BE2C (cell line): Measurements from ENCODE around the gene AGRN.
"Not testable (repeated sequence)": the region's sequence is repeated elsewhere in the genome, so short reads cannot be mapped to it uniquely, and the experiment has no call there.

Experiments used
- DNase-seq: peaks from one replicate; pipeline ENCODE4 v3.0.0-alpha.2; 2020
- H3K27me3 ChIP-seq: fragments of 250-450 bp; sonication (Bioruptor Pico); 2 replicates; pipeline ENCODE4 v1.5.1; 2020; ENCODE audit warnings: mild to moderate bottlenecking
- H3K36me3 ChIP-seq: fragments of 250-450 bp; sonication (Bioruptor Pico); 2 replicates; pipeline ENCODE4 v1.5.1; 2020; ENCODE audit warnings: mild to moderate bottlenecking
- H3K4me1 ChIP-seq: fragments of 250-450 bp; sonication (Bioruptor Pico); 2 replicates; pipeline ENCODE4 v1.5.1; 2020
- H3K4me3 ChIP-seq: 2 replicates; pipeline ENCODE4 v1.5.1; 2011; ENCODE audit warnings: low read depth, low read length
- H3K9me3 ChIP-seq: fragments of 250-450 bp; sonication (Bioruptor Pico); 2 replicates; pipeline ENCODE4 v1.5.1; 2020
- TF ChIP-seq, protein P1 (sequence below): IDR thresholded peaks from 2 replicates; pipeline ENCODE4 v1.5.1; 2012; ENCODE audit warnings: mild to moderate bottlenecking, low read depth, low read length

The AGRN gene

DNA sequence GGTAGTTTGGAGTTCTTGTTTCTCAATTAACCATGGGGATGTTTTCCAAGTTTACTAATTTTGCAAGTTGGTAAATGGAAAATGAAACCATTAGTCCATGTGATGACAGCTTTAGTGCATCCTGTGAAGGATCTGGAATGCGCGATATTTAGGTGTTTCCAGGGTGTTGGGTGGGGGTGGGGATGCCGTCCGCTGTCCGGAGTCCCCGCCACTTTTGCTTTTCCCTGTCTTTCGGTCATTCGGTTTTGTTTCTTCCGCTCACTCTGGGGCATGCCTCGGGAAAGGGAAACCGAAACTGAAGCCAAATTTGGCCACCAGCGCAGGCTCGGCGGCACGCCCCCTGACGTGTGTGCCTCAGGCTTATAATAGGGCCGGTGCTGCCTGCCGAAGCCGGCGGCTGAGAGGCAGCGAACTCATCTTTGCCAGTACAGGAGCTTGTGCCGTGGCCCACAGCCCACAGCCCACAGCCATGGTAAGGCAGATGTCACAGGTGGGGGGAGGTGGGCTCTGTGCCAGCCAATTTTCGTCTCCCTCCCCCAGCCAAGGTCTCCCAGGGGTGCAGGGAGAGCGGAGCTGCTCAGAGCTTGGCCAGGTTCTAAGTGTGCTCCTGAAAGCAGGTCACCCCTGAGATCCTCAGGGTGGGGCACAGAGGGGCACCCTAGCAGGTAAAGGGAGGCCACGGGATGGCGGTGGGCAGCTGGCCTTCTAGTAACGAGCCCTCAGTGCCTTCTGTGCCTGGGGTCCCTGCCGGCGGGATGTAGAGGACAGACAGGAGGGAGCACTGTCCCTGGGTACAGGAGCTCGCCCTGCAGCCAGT is 6.6 kb upstream of the AGRN start, which contains the start of gene ISG15:
Gene ISG15 (plus strand): TSS at position 393 of the 817 bp plus-strand sequence. CDS start 77 bp downstream, at position 470.
- Histone ChIP-seq H3K4me3 (peak within 1 kb of the TSS; percentile 85), H3K9me3 (no peaks in the 10 kb centered on the region), H3K36me3 (no peaks in the 10 kb centered on the region), H3K4me1 (peaks cover 5% of the 10 kb centered on the region; the same call in 1 of the 2 replicates), H3K27me3 (no peaks in the 10 kb centered on the region)
- TF ChIP-seq, protein P1, sequence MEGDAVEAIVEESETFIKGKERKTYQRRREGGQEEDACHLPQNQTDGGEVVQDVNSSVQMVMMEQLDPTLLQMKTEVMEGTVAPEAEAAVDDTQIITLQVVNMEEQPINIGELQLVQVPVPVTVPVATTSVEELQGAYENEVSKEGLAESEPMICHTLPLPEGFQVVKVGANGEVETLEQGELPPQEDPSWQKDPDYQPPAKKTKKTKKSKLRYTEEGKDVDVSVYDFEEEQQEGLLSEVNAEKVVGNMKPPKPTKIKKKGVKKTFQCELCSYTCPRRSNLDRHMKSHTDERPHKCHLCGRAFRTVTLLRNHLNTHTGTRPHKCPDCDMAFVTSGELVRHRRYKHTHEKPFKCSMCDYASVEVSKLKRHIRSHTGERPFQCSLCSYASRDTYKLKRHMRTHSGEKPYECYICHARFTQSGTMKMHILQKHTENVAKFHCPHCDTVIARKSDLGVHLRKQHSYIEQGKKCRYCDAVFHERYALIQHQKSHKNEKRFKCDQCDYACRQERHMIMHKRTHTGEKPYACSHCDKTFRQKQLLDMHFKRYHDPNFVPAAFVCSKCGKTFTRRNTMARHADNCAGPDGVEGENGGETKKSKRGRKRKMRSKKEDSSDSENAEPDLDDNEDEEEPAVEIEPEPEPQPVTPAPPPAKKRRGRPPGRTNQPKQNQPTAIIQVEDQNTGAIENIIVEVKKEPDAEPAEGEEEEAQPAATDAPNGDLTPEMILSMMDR, result no peak
- peak; percentile 78 for DNase-seq

- H3K27me3 ChIP-seq, result no peaks in the 10 kb centered on the region
- H3K4me3 ChIP-seq, result peak overlapping the region; percentile 85
- no peaks in the 10 kb centered on the region for H3K36me3 ChIP-seq
- DNase-seq, result no peak
- TF ChIP-seq, protein P1, result no peak
- no peaks in the 10 kb centered on the region for H3K9me3 ChIP-seq
- peaks cover 5% of the 10 kb centered on the region; the same call in 1 of the 2 replicates for H3K4me1 ChIP-seq
Observed at GRCh38 chr1:1013922-1014648, 5.8 kb upstream of the AGRN start.

DNA sequence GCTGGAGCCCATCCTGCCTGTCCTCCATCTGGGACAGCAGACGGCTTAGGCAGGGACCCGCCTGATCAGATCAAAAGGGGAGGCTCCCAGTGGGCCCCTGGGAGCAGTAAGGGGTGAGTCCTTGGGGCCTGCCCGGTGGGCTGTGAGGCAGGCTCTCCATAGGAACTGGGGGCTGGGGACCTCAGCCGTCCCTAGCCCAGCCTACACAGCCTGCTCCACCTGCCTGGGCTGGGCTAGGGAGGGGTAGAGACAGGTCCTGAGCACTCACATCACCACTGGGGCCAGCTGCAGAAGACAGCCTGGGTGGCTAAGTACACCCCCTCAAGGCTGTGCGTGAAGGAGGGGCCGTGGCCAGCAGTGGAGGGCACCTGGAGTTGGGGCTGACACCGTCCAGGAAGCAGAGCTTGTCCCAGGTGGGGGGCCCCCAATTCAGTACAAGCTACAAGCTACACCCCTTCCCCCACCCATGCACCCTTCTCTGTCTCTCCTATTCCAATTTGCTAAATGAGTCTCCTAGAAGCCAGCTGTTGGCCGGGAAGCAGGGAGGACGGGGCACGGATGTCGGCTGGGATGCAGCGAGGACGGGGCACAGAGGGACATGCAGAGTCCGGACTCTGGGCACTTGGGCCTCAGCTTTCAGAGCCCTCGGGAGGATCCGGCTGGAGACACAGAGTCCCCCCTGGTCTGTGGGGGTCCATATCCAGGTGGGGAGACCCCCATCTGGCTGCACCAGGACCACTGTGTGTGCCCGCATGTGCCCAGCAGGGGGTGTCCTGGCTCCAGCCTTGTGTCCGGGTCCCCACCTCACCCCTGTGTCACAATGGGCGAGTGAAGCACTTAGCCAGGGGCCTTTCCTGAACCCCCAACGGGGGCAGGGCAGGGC is 4.9 kb upstream of the AGRN start:
- TF ChIP-seq, protein P1, result peak; percentile 43
- Histone ChIP-seq H3K9me3 (no peaks in the 10 kb centered on the region), H3K4me3 (no peak overlapping the region), H3K4me1 (peaks cover 5% of the 10 kb centered on the region; the same call in 1 of the 2 replicates), H3K27me3 (peaks cover under 1% of the 10 kb centered on the region; the same call in 1 of the 2 replicates), H3K36me3 (no peaks in the 10 kb centered on the region)
- peak; percentile 43 for DNase-seq

- H3K27me3 ChIP-seq, result peaks cover 10% of the 10 kb centered on the region; the same call in 1 of the 2 replicates
- peaks cover 11% of the 10 kb centered on the region for H3K4me1 ChIP-seq
- H3K4me3 ChIP-seq, DNase-seq, H3K36me3 ChIP-seq, H3K9me3 ChIP-seq: not testable (repeated sequence)
Observed at GRCh38 chr1:1017397-1018320, 2.3 kb upstream of the AGRN start.

DNA sequence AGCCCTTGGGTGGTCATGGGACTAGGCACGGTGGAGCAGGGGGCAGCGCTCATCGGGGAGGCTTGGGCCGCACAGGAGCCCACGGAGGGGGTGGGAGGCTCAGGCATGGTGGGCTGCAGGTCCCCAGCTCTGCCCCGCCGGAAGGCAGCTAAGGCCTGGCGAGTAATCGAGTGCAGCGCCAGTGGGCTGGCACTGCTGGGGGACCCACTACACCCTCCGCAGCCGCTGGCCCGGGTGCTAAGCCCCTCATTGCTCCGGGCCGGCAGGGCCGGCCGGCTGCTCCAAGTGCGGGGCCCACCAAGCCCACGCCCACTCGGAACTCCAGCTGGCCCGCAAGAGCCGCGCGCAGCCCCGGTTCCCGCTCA is 1.6 kb upstream of the AGRN start:
- DNase-seq, H3K9me3 ChIP-seq, H3K4me3 ChIP-seq, H3K36me3 ChIP-seq: not testable (repeated sequence)
- Histone ChIP-seq H3K27me3 (peaks cover 10% of the 10 kb centered on the region; the same call in 1 of the 2 replicates), H3K4me1 (peaks cover 11% of the 10 kb centered on the region)
